DND-41 (cell line): ENCODE results near the gene MORF4L1.

Experiments used
- ATAC-seq: fragments of 200-7000 bp; cut with Tn5 transposase; 3 replicates; pipeline ENCODE4 v1.9.1; 2021; ENCODE audit warnings: low read depth; ENCODE audit not compliant: insufficient read depth
- DNase-seq: peaks from one replicate; pipeline ENCODE4 v3.0.0-alpha.2; 2020
- H2AFZ ChIP-seq: 2 replicates; pipeline ENCODE4 v1.6.0; 2012; ENCODE audit warnings: low read depth, low read length
- H3K27ac ChIP-seq: 2 replicates; pipeline ENCODE4 v1.5.1; 2012; ENCODE audit warnings: low read length, inconsistent platforms
- H3K27me3 ChIP-seq: fragments of 200-600 bp; sonication (generic); 2 replicates; pipeline ENCODE4 v1.6.0; 2012; ENCODE audit warnings: low read length, mild to moderate bottlenecking, inconsistent platforms; ENCODE audit not compliant: insufficient read depth, poor library complexity
- H3K36me3 ChIP-seq: 2 replicates; pipeline ENCODE4 v1.5.1; 2012; ENCODE audit warnings: low read length, inconsistent platforms; ENCODE audit not compliant: insufficient read depth
- H3K4me1 ChIP-seq: 2 replicates; pipeline ENCODE4 v1.5.1; 2012; ENCODE audit warnings: mild to moderate bottlenecking, low read length; ENCODE audit not compliant: insufficient read depth
- H3K4me2 ChIP-seq: 2 replicates; pipeline ENCODE4 v1.6.0; 2012; ENCODE audit warnings: mild to moderate bottlenecking, moderate library complexity, low read length, inconsistent platforms; ENCODE audit not compliant: insufficient read depth
- H3K4me3 ChIP-seq, 2 experiments: fragments of 200-600 bp in 1 of 2; shearing (Covaris generic) in 1 of 2; 2 replicates each; pipeline ENCODE4 v1.5.1; 2012 to 2016; ENCODE audit warnings: inconsistent platforms in 2 of 2, low read length in 2 of 2, mild to moderate bottlenecking in 2 of 2, low read depth in 1 of 2, moderate library complexity in 1 of 2
- H3K79me2 ChIP-seq: 2 replicates; pipeline ENCODE4 v1.6.0; 2012; ENCODE audit warnings: low read length, inconsistent platforms; ENCODE audit not compliant: insufficient read depth
- H3K9ac ChIP-seq: 2 replicates; pipeline ENCODE4 v1.6.0; 2012; ENCODE audit warnings: low read depth, mild to moderate bottlenecking, inconsistent platforms, low read length, moderate library complexity
- H3K9me3 ChIP-seq: 2 replicates; pipeline ENCODE4 v1.5.1; 2012; ENCODE audit warnings: low read length, moderate library complexity, mild to moderate bottlenecking, inconsistent platforms; ENCODE audit not compliant: insufficient read depth, severe bottlenecking
- H4K20me1 ChIP-seq: 2 replicates; pipeline ENCODE4 v1.6.0; 2012; ENCODE audit warnings: low read length; ENCODE audit not compliant: insufficient read depth
- CTCF ChIP-seq: IDR thresholded peaks from 2 replicates; pipeline ENCODE4 v1.5.1; 2012; ENCODE audit warnings: borderline replicate concordance, low read length, moderate library complexity, mild to moderate bottlenecking; ENCODE audit not compliant: poor library complexity, severe bottlenecking; ENCODE audit errors: extremely low read depth
- EZH2 ChIP-seq: IDR thresholded peaks from 3 replicates; pipeline ENCODE4 v1.6.1; 2012; ENCODE audit warnings: borderline replicate concordance, low read depth, mild to moderate bottlenecking, moderate library complexity, low read length, inconsistent platforms; ENCODE audit not compliant: severe bottlenecking

MORF4L1 gene

GRCh38 chr15:78850352-78850751 lies 22.3 kb upstream of the MORF4L1 start:
- TF ChIP-seq EZH2: no peak
- TF ChIP-seq CTCF: no peak
- H3K36me3 ChIP-seq: no peaks in the 10 kb centered on the region
- no peak overlapping the region for H3K9ac ChIP-seq
- H4K20me1 ChIP-seq: no peaks in the 10 kb centered on the region
- no peaks in the 10 kb centered on the region for H3K79me2 ChIP-seq
- H3K4me3 ChIP-seq: no peak overlapping the region
- no peaks in the 10 kb centered on the region for H3K27me3 ChIP-seq
- H3K4me1 ChIP-seq: no peaks in the 10 kb centered on the region
- H2AFZ ChIP-seq: no peak overlapping the region
- H3K27ac ChIP-seq: no peak overlapping the region
- ATAC-seq: no peak
- no peak overlapping the region for H3K4me2 ChIP-seq
- no peak for DNase-seq
- H3K9me3 ChIP-seq: no peaks in the 10 kb centered on the region

GRCh38 chr15:78850941-78851755 lies 21.5 kb upstream of the MORF4L1 start:
- Histone ChIP-seq H3K79me2 (no peaks in the 10 kb centered on the region), H3K27me3 (no peaks in the 10 kb centered on the region), H3K9me3 (no peaks in the 10 kb centered on the region), H3K4me3 (no peak overlapping the region), H4K20me1 (no peaks in the 10 kb centered on the region), H3K27ac (no peak overlapping the region), H3K4me1 (no peaks in the 10 kb centered on the region), H2AFZ (no peak overlapping the region), H3K9ac (no peak overlapping the region), H3K4me2 (no peak overlapping the region), H3K36me3 (no peaks in the 10 kb centered on the region)
- TF ChIP-seq CTCF (no peak), EZH2 (no peak)
- DNase-seq (no peak), ATAC-seq (no peak)

GRCh38 chr15:78853500-78853899 lies 19.2 kb upstream of the MORF4L1 start:
- H3K9me3 ChIP-seq: no peaks in the 10 kb centered on the region
- no peak overlapping the region for H3K9ac ChIP-seq
- H4K20me1 ChIP-seq: no peaks in the 10 kb centered on the region
- no peaks in the 10 kb centered on the region for H3K27me3 ChIP-seq
- H3K79me2 ChIP-seq: no peaks in the 10 kb centered on the region
- H2AFZ ChIP-seq: no peak overlapping the region
- TF ChIP-seq EZH2 (no peak), CTCF (no peak)
- no peak overlapping the region for H3K4me3 ChIP-seq
- no peak overlapping the region for H3K4me2 ChIP-seq
- H3K4me1 ChIP-seq: no peaks in the 10 kb centered on the region
- ATAC-seq (no peak), DNase-seq (no peak)
- no peak overlapping the region for H3K27ac ChIP-seq
- no peaks in the 10 kb centered on the region for H3K36me3 ChIP-seq
